Lower leg skin (tissue), 3 donors: ENCODE measurements around the gene NSMCE1.

Experiments used
- CTCF ChIP-seq, 3 donors: fragments of 450-650 bp; IDR thresholded peaks; one replicate each; pipeline ENCODE4 v1.5.1; 2016; ENCODE audit warnings: antibody characterized with exemption in 3 of 3, mild to moderate bottlenecking in 3 of 3, moderate library complexity in 2 of 3
- POLR2A ChIP-seq, 2 donors: fragments of 450-650 bp; IDR thresholded peaks; one replicate each; pipeline ENCODE4 v1.6.1; 2016 to 2017; ENCODE audit warnings: antibody characterized with exemption in 2 of 2, mild to moderate bottlenecking in 1 of 2, moderate library complexity in 1 of 2

GRCh38 chr16:27285676-27286196, 17.2 kb upstream of the NSMCE1 start:
- no peak for TF ChIP-seq CTCF (IDR thresholded peaks at IDR 0.05)
- no peak for TF ChIP-seq POLR2A (IDR thresholded peaks at IDR 0.05)
